ENCODE measurements around the gene ISCA2.

ISCA2 gene

GRCh38 chr14:74486164-74486563 is 7.4 kb upstream of the ISCA2 start:
- no peak for DNase-seq

- no peak for DNase-seq
Measured at GRCh38 chr14:74488786-74489397, 4.7 kb upstream of the ISCA2 start.

GRCh38 chr14:74490486-74490885 is 3.1 kb upstream of the ISCA2 start:
- no peak for DNase-seq

GRCh38 chr14:74491956-74492775 is 1.4 kb upstream of the ISCA2 start:
- peak; percentile 26 for DNase-seq

- peak; percentile 24 for DNase-seq
Measured at GRCh38 chr14:74492776-74493342, 706 bp upstream of the ISCA2 start, which contains the start of gene NPC2. Gene NPC2, minus strand, starts transcription at chr14:74493305. Its CDS starts 31 bp downstream, at chr14:74493274.

- peak; percentile 63 for DNase-seq
Measured at GRCh38 chr14:74495356-74495755, 1.8 kb downstream of the ISCA2 start.

GRCh38 chr14:74500417-74501134 is 7.0 kb downstream of the ISCA2 start:
- no peak for DNase-seq

- no peak for DNase-seq
Measured at GRCh38 chr14:74501135-74501614, 7.6 kb downstream of the ISCA2 start.

- DNase-seq, result no peak
Measured at GRCh38 chr14:74501691-74502090, 8.1 kb downstream of the ISCA2 start.

- no peak for DNase-seq
Measured at GRCh38 chr14:74502236-74503019, 8.9 kb downstream of the ISCA2 start.

GRCh38 chr14:74503291-74503937 is 9.8 kb downstream of the ISCA2 start:
- DNase-seq, result no peak

GRCh38 chr14:74503938-74504335 is 10.4 kb downstream of the ISCA2 start:
- DNase-seq, result no peak

- DNase-seq, result no peak
Measured at GRCh38 chr14:74504412-74504811, 10.8 kb downstream of the ISCA2 start.

GRCh38 chr14:74504874-74505720 is 11.5 kb downstream of the ISCA2 start:
- DNase-seq, result no peak

- no peak for DNase-seq
Measured at GRCh38 chr14:74505831-74506230, 12.3 kb downstream of the ISCA2 start.

GRCh38 chr14:74506411-74506851 is 12.9 kb downstream of the ISCA2 start:
- no peak for DNase-seq

GRCh38 chr14:74507085-74507484 is 13.5 kb downstream of the ISCA2 start:
- DNase-seq, result no peak

GRCh38 chr14:74507840-74508239 is 14.3 kb downstream of the ISCA2 start:
- DNase-seq, result no peak

GRCh38 chr14:74508292-74508731 is 14.7 kb downstream of the ISCA2 start:
- no peak for DNase-seq

GRCh38 chr14:74508844-74509428 is 15.4 kb downstream of the ISCA2 start:
- DNase-seq, result no peak
